HG02852 (cell line): ENCODE data around the gene TRUB1.

Experiments used
- ATAC-seq: cut with Tn5 transposase; IDR thresholded peaks from one replicate; pipeline ENCODE4 v1.9.1; 2021; ENCODE audit warnings: mild to moderate bottlenecking, moderate library complexity; ENCODE audit not compliant: unreplicated experiment

TRUB1 gene

DNA sequence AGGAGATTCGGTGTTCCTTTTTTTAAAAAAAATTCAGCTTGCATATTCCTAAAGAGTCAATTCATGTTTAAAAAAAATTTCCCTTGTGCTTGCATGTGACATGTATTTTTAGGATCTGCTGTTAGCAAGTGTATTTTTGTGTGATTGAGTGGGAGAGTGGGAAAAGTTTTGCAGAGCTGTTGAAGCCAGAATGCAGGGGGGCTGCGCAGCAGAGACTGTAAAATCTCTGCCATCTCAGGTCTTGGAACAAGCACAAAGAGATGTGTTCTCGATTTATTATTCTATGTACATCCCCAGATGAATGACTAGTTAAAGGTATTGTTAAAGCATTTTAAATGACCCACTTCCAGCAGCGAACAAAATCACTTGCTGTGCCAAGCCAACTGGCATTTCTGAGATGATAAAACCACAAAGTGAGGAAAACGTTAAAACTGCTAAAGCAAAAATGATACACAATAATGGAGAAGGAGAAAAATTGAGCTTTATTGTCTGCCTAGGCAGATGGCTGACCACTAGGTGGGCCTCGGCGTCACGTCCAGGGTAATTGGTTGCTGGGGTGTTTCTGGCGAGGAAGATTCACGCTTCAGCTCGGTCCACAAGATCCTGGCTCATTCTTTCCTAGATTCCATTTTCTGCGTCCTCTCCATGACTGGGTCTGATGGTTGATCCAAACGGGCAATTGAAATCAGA is 88.2 kb downstream of the TRUB1 start:
- no peak for ATAC-seq

DNA sequence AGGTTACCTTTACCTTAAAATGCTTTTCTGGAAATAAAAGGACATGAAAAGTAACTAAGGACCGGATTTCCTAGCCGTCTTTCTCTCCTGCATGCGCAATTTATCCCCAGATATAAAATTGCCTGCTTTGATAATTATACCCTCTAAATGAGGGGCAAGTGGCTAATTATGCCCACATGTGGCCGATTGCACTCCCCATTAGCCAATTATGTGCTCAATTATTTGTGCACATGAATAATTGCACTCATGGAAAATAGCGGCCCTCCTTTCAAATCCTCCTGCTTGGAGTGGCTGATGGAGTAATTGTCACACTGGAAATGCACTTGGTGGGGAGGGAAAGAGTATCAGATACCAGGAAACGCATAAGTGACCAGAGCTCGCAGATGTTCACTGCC is 88.7 kb downstream of the TRUB1 start:
- no peak for ATAC-seq
